WTC11 (cell line): ENCODE data around the gene PAEP.

Source experiments
- ESRRA ChIP-seq: sonication (generic); formaldehyde crosslinking; IDR thresholded peaks from 2 replicates; pipeline ENCODE4 v1.8.1; 2022; ENCODE audit warnings: mild to moderate bottlenecking, missing genetic modification reagents, borderline replicate concordance
- FOXP1 ChIP-seq: sonication (generic); formaldehyde crosslinking; IDR thresholded peaks from 2 replicates; pipeline ENCODE4 v1.8.0; 2022; ENCODE audit warnings: missing genetic modification reagents, mild to moderate bottlenecking, moderate library complexity, borderline replicate concordance
- JUN ChIP-seq: sonication (generic); formaldehyde crosslinking; IDR thresholded peaks from 2 replicates; pipeline ENCODE4 v1.8.0; 2023; ENCODE audit warnings: mild to moderate bottlenecking, missing genetic modification reagents
- KAT7 ChIP-seq: sonication (generic); formaldehyde crosslinking; IDR thresholded peaks from 2 replicates; pipeline ENCODE4 v1.8.1; 2023; ENCODE audit warnings: missing genetic modification reagents, mild to moderate bottlenecking, borderline replicate concordance
- NR3C1 ChIP-seq: sonication (generic); formaldehyde crosslinking; conservative IDR thresholded peaks from 2 replicates; pipeline ENCODE4 v1.8.1; 2023; ENCODE audit warnings: low read depth, mild to moderate bottlenecking, missing genetic modification reagents
- SP1 ChIP-seq: sonication (generic); formaldehyde crosslinking; conservative IDR thresholded peaks from 2 replicates; pipeline ENCODE4 v1.8.1; 2022; ENCODE audit warnings: missing genetic modification reagents
- ZNF317 ChIP-seq: sonication (generic); formaldehyde crosslinking; IDR thresholded peaks from 2 replicates; pipeline ENCODE4 v1.8.1; 2023; ENCODE audit warnings: low read depth, mild to moderate bottlenecking, moderate library complexity, missing genetic modification reagents, borderline replicate concordance
- TF ChIP-seq, protein P1 (sequence below): sonication (generic); formaldehyde crosslinking; conservative IDR thresholded peaks from 2 replicates; pipeline ENCODE4 v1.8.1; 2022; ENCODE audit warnings: mild to moderate bottlenecking, missing genetic modification reagents
- TF ChIP-seq, protein P2 (sequence below): sonication (generic); formaldehyde crosslinking; conservative IDR thresholded peaks from 2 replicates; pipeline ENCODE4 v1.8.1; 2023; ENCODE audit warnings: mild to moderate bottlenecking, low read depth, missing genetic modification reagents, moderate library complexity
- TF ChIP-seq, protein P3 (sequence below): fragments of 200-600 bp; IDR thresholded peaks from 2 replicates; pipeline ENCODE4 v1.8.0; 2022; ENCODE audit warnings: antibody characterized with exemption

DNA sequence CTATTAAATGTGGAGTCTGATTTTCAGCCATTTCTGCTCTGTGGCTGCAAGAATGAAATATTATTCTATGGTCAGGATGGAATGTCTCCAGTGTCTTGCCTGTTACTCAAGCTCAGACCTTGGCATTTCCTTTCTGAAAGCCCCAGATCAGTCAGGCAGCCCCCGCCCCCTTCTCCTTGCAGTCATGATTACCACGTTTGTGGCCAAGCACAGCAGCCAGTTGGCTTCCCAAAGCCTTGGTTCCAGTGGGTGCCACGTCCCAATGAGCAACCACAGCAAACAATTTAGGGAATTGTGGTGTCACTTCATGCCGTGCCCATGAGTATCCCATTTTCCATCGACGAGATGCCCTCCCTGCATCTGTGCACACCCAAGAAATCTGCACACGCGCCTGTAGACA lies 25.3 kb upstream of the PAEP start:
- TF ChIP-seq, protein P1, sequence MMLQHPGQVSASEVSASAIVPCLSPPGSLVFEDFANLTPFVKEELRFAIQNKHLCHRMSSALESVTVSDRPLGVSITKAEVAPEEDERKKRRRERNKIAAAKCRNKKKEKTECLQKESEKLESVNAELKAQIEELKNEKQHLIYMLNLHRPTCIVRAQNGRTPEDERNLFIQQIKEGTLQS (CRISPR knock-in tag) = no peak
- TF ChIP-seq NR3C1 (CRISPR knock-in tag) (no peak), JUN (CRISPR knock-in tag) (no peak), ESRRA (CRISPR knock-in tag) (no peak), KAT7 (CRISPR knock-in tag) (no peak), FOXP1 (CRISPR knock-in tag) (no peak), SP1 (CRISPR knock-in tag) (no peak), ZNF317 (CRISPR knock-in tag) (no peak)
- TF ChIP-seq, protein P2, sequence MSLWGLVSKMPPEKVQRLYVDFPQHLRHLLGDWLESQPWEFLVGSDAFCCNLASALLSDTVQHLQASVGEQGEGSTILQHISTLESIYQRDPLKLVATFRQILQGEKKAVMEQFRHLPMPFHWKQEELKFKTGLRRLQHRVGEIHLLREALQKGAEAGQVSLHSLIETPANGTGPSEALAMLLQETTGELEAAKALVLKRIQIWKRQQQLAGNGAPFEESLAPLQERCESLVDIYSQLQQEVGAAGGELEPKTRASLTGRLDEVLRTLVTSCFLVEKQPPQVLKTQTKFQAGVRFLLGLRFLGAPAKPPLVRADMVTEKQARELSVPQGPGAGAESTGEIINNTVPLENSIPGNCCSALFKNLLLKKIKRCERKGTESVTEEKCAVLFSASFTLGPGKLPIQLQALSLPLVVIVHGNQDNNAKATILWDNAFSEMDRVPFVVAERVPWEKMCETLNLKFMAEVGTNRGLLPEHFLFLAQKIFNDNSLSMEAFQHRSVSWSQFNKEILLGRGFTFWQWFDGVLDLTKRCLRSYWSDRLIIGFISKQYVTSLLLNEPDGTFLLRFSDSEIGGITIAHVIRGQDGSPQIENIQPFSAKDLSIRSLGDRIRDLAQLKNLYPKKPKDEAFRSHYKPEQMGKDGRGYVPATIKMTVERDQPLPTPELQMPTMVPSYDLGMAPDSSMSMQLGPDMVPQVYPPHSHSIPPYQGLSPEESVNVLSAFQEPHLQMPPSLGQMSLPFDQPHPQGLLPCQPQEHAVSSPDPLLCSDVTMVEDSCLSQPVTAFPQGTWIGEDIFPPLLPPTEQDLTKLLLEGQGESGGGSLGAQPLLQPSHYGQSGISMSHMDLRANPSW (CRISPR knock-in tag) = no peak
- TF ChIP-seq, protein P3, sequence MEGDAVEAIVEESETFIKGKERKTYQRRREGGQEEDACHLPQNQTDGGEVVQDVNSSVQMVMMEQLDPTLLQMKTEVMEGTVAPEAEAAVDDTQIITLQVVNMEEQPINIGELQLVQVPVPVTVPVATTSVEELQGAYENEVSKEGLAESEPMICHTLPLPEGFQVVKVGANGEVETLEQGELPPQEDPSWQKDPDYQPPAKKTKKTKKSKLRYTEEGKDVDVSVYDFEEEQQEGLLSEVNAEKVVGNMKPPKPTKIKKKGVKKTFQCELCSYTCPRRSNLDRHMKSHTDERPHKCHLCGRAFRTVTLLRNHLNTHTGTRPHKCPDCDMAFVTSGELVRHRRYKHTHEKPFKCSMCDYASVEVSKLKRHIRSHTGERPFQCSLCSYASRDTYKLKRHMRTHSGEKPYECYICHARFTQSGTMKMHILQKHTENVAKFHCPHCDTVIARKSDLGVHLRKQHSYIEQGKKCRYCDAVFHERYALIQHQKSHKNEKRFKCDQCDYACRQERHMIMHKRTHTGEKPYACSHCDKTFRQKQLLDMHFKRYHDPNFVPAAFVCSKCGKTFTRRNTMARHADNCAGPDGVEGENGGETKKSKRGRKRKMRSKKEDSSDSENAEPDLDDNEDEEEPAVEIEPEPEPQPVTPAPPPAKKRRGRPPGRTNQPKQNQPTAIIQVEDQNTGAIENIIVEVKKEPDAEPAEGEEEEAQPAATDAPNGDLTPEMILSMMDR = no peak
